GM04503 (cell line): Measurements from ENCODE around the gene TMEM266.
"Not testable (repeated sequence)": the region's sequence is repeated elsewhere in the genome, so short reads cannot be mapped to it uniquely, and the experiment has no call there.

ENCODE experiments used
- DNase-seq: peaks from one replicate; pipeline ENCODE4 v3.0.0-alpha.2; 2012; ENCODE audit warnings: low read depth

Gene TMEM266, protein sequence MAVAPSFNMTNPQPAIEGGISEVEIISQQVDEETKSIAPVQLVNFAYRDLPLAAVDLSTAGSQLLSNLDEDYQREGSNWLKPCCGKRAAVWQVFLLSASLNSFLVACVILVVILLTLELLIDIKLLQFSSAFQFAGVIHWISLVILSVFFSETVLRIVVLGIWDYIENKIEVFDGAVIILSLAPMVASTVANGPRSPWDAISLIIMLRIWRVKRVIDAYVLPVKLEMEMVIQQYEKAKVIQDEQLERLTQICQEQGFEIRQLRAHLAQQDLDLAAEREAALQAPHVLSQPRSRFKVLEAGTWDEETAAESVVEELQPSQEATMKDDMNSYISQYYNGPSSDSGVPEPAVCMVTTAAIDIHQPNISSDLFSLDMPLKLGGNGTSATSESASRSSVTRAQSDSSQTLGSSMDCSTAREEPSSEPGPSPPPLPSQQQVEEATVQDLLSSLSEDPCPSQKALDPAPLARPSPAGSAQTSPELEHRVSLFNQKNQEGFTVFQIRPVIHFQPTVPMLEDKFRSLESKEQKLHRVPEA

DNA sequence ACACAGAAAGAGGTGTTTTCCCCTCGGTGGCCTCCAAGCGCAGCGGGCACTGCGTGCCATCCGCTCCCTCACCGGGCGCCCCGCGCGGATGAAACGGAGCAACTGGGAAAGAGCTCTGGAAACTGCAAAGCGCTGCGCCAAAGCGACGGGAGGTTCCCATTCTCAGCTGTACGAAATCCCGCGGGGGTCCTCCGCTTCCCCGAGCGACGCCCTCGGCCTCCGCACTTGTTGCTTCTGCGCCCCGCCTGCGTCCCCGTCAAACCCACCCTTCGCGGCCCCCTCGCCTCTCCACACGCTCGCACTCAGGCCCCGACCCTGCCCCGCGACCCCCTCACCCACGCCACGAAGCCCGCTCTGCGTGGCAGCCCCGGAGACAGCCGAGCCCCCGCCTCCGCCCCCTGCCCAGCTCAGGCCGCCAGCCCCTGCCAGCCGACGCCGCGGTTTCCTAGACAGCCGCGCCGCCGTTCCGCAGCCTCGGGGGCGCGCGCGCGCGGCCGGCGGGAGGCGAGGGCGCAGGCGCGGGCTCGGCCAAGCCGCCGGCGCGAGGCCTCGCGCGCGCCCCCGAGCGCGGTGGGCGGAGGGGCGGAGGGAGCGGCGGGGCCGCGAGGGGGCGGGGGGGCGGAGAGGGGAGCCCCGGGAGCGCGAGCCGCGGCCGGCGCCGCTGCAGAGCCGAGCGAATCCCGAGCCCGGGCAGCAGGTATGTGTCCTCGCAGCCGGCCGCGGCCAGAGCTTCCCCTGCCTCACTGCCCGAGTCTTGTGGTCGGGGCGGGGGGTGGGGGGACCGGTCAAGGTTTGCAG, at the start of gene TMEM266:
Gene TMEM266, plus strand, starts transcription at position 666 of the 798 bp plus-strand sequence. CDS start 74,279 bp downstream, outside the sequence.
- no peak for DNase-seq

DNA sequence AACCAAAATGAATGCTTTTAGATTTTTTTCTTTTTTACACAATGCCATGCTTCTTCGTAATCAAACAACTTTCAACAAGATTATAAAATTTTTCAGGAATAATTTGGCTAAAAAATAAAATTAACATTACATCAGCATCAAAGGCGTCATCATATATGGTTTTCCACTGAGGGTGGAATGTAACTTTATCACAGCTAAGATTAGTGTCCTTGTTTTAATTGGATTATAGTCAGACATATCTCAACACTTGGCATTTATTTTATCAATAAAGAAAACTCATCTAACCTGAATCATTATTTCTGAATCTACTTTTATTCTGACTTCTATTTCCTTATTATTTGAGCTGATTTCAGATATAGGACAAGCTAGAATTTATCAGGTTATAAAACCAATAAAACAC, 49.2 kb upstream of the TMEM266 start:
- no peak for DNase-seq

DNA sequence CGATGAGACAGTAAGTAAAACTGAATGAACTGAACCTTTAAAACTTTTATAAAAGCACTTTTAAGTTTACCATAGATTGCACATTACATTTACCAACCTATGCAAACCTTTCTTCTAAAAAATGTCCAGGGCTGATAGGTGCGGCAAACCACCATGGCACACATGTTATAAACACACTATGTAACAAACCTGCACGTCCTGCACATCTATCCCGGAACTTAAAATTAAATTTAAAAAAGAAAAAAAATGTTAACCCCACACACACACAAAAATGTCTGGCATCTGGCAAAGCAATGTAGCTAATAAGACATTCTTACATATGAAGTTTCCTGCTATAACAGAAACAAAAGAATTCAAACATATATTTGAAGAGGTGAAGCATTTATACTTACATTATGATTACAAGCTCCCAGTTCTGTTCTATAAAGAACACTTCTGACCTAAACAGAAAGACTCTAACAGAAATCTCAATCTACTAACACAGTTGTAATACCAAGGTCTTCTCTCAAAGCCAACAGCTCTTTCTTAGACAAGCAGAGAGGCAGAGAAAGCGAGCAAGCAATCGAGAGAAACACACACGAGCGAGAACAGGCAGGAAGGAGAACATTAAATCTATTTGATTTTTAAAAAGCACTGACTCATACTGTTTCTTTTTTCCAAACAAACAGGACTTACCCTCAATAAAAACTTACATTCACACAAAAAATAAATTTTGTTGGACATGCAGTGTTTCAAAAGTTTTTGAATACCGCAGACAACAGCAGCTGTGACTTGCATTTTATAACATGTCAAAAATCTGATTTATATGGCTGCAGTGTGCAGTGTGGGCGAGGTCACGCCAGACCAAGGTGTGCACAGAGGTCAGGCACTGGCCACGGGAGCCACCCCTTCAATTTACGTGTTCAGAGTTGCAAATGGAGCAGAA, 47.9 kb upstream of the TMEM266 start, which contains the start of gene NRG4:
Gene NRG4, minus strand, starts transcription at position 798 of the 925 bp plus-strand sequence. CDS start 1,194 bp downstream, outside the sequence.
- DNase-seq = no peak

DNA sequence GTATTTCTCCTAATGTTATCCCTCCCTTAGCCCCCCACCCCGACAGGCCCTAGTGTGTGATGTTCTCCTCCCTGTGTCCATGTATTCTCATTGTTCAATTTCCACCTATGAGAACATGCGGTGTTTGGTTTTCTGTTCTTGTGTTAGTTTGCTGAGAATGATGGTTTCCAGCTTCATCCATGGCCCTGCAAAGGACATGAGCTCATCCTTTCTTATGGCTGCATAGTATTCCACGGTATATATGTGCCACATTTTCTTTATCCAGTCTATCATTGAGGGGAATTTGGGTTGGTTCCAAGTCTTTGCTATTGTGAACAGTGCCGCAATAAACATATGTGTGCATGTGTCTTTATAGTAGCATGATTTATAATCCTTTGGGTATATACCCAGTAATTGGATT, 46.3 kb upstream of the TMEM266 start:
- DNase-seq = not testable (repeated sequence)

DNA sequence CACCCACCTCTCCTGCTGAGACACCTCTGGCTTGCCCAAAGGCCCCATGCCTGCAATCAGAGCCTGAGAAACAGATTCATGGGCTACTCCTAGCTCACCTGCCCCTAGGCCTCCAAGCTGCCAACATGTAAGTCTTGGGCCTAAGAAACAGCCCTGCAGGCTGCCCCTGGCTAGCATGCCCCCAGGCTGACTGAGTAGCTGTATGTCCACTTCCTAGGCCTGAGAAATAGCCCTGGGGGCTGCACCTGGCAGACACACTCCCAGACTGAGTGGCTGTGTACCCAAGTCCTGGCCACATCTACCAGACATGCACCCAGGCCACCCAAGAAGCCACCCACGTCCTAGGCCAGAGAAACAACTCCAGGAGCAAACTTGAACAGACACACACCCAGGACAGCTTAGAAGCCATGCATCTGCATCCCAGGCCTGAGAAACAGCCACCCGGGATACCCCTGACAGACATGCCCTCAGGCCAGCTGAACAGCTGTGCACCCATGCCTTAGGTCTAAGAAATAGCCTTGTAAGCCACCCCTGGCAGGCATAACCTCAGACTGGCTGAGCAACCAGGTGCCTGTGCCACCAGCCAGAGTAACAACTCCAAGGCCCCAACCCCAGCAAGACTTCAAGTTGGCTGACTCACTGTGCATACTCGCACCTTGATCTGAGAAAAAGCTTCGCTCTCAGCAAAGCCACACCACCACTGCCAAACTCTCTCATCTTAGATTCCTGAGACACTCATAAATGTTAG, 35.6 kb upstream of the TMEM266 start:
- DNase-seq = no peak

DNA sequence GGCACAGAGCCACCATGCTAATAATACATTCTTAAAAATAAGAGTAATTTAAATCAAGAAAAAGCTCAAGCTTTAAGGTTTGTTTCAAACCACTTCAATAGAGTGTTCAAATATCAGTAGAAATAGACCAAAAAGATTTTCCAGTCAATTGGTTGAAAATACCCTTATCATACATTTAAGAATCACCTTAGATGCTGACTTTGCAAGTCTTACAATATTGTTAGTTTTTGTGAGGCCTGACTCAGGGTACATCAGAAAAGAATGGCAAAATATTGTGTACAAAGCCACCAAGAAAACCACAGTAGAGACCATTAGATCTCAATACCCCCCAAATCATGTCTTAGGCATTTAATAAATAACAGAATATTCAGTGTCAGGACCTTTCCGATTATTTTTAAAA, 27.7 kb upstream of the TMEM266 start:
- no peak for DNase-seq

DNA sequence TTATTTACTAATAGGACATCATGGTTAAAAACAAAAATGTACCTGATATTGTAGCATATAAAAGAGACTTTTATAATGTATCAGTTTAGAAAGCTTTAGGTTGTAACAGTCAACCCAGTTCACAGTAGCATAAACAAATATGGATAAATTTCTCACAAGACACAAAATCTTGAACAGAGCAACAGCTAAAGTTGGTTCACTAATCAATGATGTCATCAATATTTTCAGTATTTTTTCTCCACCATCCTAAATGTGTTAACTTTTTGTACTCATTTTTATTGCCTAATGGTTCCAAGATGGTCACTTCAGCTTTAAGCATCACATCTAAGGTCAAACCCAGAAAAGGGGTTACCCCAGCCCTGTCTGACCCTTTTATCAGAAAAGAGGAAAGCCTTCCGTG, 26.3 kb upstream of the TMEM266 start:
- no peak for DNase-seq

DNA sequence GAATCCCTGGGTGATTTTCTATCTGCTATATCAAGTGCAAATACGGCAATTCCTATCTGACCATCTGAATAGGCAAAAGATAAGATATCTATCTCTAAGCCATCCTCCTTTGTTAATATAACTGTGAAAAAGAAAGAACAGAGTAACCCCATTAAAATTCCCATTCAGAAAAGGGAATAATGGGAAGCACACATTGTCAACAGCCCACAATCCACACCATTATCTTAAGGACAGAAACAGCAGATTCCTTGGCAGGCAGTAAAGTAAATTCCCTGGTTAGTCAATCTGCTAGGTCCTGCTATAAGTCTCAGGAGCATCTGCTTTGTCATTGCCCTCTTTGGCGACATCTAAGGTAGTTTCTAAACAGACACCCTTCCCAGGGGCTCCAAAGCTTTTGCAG, 25.7 kb upstream of the TMEM266 start:
- DNase-seq = no peak

DNA sequence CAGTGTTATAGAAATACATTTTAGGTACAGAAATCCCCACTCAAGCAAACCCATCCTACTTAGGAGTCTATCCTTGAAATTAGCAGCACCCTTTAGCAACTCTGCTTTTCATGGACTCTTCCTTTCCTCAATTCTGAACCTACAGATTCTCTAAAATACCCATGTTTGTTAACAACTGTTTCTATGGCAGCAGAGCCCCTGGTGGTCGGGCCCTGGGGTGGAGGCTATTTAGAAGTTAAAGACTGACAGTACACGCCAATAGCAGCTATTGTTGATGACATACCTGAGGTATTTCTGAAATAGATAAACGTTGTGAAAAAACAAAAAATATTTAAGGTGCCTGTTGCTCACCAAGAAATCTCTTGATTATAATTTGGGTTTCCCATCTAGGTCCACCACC, 24.2 kb upstream of the TMEM266 start:
- DNase-seq = no peak

DNA sequence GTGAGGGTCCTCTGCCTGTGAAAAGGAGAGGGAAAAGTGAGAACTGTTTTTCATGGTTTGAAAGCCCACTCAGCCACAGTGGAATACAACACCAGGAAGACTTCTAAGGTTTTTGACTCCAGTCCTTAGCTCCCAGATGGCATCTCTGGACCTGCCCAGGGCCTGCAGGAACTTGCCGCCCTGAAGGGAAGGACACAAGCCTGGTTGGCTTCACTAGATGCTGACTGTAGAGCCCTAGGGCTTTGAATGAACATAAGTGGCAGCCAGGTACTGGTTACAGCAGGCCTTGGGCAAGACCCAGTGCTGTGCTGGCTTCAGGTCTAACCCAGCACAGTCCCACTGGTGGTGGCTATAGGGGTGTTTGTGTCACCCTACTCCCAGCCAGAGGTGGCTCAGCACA, 21.3 kb upstream of the TMEM266 start:
- DNase-seq = no peak

DNA sequence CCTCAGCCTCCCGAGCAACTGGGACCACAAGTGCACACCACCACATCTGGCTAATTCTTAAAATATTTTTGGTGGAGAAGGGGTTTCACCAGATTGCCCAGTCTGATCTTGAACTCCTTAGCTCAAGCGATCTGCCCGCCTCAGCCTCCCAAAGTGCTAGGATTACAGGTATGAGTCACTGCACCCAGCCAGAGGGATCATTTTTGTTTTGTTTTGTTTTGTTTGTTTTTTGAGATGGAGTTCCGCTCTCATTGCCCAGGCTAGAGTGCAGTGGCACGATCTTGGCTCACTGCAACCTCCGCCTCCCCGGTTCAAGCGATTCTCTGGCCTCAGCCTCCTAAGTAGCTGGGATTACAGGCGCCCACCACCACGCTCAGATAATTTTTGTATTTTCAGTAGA, 5.6 kb upstream of the TMEM266 start:
- DNase-seq = not testable (repeated sequence)

DNA sequence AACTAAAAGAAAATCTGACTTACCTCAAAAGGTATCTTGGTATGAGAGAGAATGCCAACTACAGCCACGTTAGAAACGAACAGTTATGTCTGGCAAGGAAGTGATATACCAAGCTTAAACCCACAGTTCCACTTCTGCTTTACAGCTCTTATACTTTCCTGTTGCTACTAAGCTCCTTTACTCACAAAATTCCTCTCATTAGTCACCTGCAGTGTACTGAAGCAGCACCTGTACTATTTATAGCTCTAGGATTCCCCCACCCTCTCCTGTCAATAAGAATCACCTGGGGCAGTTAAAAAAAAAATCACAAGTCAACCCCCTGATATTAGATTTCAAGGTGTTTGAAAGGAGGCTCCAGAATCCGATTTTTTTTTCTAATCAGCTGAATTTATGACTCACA, 2.9 kb upstream of the TMEM266 start:
- DNase-seq = no peak

DNA sequence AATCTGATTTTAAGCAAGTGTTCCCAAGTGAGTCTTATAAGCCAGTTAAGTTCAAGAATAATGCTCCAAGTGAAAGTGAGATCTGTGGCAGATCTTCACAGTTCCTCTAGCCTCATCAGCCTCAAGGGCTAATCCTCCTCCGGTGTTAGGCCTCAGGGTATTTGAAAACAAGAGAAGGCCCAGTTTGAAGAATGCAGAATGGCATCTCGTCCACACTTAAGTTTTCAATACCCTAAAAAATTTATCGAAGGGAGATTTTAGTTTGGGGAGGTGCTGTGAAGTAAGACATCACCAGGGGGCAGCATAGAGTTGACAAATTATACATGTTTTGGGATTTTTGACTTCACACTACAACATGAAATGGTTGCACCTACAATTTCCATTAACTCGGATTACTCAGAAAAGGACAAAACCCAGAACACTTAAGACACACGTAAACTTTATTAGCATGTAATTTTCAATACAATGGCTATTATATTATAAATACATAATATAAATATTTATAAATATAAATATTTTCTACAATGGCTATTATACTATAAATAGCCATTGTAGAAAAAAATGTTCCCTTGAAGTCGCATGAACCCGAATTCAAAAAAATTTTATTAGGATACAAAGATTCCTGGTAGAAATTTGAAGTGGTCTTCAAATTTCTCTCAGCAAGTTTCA, 2.3 kb upstream of the TMEM266 start:
- DNase-seq = no peak

DNA sequence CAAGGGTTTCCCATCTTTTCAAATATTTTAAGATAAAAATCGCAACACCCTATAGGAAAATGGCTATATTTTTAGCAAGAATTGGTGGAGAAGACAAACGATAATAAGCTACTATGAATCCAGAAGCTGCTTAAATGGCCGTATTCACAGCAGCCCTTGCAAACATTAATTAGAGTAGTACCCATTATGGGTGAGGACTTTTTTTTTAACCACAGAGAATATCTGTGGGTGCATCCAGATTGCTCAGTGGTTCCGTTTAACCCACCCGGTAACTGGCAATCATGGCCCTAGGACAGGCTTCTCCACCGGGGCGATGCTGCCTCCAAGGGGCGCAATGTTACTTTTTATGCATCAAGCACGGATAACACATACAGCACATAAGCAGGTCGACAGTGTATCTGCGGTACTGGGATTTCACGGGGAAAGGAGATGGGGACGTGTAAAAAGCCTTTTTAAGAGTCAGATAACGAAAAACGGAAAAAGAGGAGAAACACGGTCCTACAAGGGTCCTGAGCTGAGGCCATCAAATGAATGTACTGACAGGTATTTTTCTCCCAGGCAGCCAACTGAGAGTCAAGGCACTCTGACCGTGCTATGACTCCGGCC, 968 bp upstream of the TMEM266 start:
- no peak for DNase-seq

DNA sequence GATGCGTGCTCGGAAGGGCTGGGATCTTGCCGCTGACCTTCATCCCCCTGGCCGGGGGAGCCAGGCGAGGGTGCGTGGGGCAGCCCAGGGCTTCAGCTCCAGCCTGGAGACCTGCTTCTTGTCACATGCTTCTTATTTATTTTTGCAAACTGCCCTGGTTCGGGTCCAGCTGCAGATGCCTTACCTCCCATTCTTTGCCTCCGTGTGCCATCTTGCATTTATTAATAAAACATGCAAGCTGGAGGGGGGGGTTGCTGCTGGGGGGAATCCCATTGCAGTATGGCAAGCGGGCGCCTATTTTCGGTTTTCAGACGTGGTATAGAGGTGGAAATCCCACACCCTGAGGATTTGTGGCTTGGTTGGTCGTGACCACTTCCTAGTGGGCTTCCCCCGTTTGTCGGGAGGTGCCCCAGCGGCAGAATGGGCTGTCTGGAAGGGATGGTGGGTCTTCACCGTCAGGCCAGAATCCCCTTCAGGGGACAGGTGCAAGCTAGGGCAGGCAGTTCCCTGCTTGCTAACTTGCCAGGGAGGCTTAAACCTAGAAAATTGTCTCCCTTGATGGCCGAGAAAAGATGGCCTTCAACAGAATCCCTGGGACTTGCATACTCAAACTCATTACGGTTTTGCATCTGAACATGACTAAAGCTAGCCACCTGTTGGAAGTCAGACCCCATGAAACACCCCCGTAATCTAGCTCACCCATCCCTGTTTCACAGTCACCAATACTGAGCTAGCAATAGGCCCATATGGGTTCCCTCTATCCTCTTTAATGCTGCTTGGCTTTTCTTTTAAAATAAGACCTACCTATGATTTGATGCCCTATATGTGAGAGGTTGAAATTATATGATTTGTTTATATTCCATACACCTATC, 569 bp downstream of the TMEM266 start:
- DNase-seq = no peak

DNA sequence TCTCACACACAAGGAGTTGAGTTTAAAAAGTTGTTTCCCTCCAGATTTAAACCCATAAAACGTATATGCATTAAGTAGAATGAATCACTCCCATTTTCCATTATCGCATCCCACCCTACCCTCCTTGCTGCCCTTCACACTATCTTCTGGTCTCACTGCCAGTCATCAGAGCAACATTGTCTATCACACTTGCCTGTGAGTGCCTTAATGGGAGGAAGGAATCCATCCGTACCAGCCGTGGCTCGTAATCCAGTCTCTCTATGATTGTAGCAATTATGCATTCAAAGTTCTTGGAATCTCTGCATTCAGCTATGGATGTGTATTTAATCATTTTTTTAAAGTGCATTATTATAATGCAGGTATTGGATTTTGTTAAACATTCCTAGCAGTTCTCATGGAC, 1.9 kb downstream of the TMEM266 start:
- DNase-seq = no peak

DNA sequence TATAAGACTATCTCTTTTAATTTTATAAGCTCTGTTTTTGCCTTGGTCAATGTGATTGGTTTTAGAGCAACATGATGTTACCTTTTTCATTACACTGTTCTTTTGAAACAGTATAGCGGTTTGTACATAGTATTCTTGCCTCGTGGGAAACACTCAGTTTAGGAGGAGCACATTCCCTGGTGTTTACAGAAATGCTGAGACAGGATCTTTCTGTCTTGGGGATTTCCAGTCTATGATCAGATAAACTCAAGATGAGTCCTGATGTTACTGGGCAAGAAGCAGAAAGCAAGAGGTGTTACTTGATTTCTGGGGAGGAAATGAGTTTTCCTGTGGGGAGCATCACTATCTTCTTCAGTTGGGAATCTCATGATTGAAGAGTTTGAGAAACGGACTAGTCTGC, 2.5 kb downstream of the TMEM266 start:
- no peak for DNase-seq

DNA sequence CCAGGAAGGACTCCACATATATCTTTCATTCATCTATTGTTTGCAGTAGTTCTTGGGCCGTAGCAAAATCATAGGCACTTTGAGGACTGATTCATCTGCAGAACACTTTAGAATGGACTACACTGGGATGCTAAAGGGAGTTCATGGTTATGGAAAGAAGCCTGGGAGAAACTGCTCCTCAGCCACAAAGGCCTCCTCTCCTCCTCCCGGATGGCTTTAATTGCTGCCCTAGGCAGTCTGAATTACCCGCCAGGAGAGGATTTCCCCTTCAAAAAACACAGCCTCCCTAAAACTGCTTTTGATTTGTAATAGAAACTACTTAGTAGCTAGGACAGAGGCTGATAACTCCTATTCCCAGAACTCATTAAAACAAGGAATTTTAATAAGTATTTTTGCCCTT, 4.6 kb downstream of the TMEM266 start:
- no peak for DNase-seq

DNA sequence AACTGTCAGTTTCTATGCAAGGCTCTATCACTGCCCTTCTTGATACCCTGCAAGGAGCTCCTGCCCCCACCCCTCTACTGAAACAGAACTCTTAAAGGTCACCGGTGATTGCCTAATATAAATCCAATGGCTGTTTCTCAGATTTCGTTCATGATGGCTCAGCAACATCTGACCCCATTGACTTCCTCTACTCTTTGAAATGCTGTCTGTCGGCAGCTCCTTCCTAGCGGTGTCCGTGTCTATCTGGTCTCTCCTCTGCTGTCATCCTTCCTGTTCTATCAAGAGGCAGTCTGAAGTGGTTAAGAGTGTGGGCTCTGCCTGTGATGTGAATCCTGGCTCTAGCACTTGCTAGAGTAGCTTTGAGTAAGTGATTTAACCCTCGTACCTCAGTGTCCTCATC, 5.5 kb downstream of the TMEM266 start:
- DNase-seq = no peak
